GM12878 (cell line): Measurements from ENCODE around the gene SMIM7. TPM values are rescaled to one million over a fixed set of nuclear protein-coding genes. Genes with fewer than 3 reads are reported as not detected.

Source experiments
- ATAC-seq: fragments of 200-7000 bp; cut with Tn5 transposase; 3 replicates; pipeline ENCODE4 v1.9.1; 2020; ENCODE audit warnings: mild to moderate bottlenecking, moderate library complexity
- BruUV-seq: library from RNA; stranded (reverse); fragments of 400-500 nt; replicated peaks from 2 replicates; lab custom pipeline; 2021; lab: Mats Ljungman, UMichigan
- CTCF ChIA-PET: fragments of 300-600 bp; sonication (Branson Sonifier 250); formaldehyde crosslinking; extraction: SDS; loops from one replicate; lab custom pipeline; 2021; ENCODE audit warnings: inconsistent platforms; lab: Yijun Ruan, JAX
- POLR2A ChIA-PET: fragments of 350-600 bp; formaldehyde crosslinking; extraction: SDS; loops from one replicate; lab custom pipeline; 2021; ENCODE audit warnings: inconsistent platforms; lab: Charles Lee
- RAD21 ChIA-PET: fragments of 300-600 bp; sonication (Branson Sonifier 250); formaldehyde crosslinking; loops from one replicate; lab custom pipeline; 2023; ENCODE audit warnings: antibody characterized with exemption; ENCODE audit not compliant: unreplicated experiment; lab: Charles Lee
- SMC1A ChIA-PET: fragments of 300-600 bp; sonication (Branson Sonifier 250); formaldehyde crosslinking; loops from one replicate; lab custom pipeline; 2023; ENCODE audit not compliant: unreplicated experiment, uncharacterized antibody; lab: Charles Lee
- DNase-seq: peaks from one replicate; pipeline ENCODE4 v3.0.0-alpha.2; 2011; ENCODE audit warnings: low read depth, low spot score
- FAIRE-seq: peaks from 3 replicates; lab custom pipeline; 2011; peaks lifted over from hg19 to GRCh38; lab: Jason Lieb, UNC
- H2AFZ ChIP-seq: 2 replicates; pipeline ENCODE4 v1.6.0; 2011; ENCODE audit warnings: low read depth, low read length, control low read depth; ENCODE audit not compliant: control insufficient read depth
- H3K27ac ChIP-seq: 2 replicates; pipeline ENCODE4 v1.5.1; 2011; ENCODE audit warnings: control low read depth; ENCODE audit not compliant: control insufficient read depth, insufficient read depth
- H3K27me3 ChIP-seq, 2 experiments: replicated peaks in 1 of 2; 2 replicates each; pipeline versions ENCODE4 v1.6.0 to v1.6.1; 2011; ENCODE audit warnings: low read length in 1 of 2; ENCODE audit not compliant: control insufficient read depth in 2 of 2, insufficient read depth in 2 of 2
- H3K36me3 ChIP-seq, 2 experiments: 2 replicates each; pipeline ENCODE4 v1.5.1; 2011; ENCODE audit warnings: low read length in 1 of 2; ENCODE audit not compliant: control insufficient read depth in 2 of 2, insufficient read depth in 2 of 2
- H3K4me1 ChIP-seq: 2 replicates; pipeline ENCODE4 v1.6.1; 2011; ENCODE audit warnings: mild to moderate bottlenecking, low read length, moderate library complexity, mixed read lengths; ENCODE audit not compliant: control insufficient read depth, insufficient read depth
- H3K4me2 ChIP-seq: 2 replicates; pipeline ENCODE4 v1.6.0; 2011; ENCODE audit warnings: control low read depth; ENCODE audit not compliant: control insufficient read depth, insufficient read depth
- H3K4me3 ChIP-seq: fragments of 200-600 bp; sonication (generic); 2 replicates; pipeline ENCODE4 v1.5.1; 2016
- H3K79me2 ChIP-seq: 2 replicates; pipeline ENCODE4 v1.6.0; 2011; ENCODE audit warnings: low read length; ENCODE audit not compliant: control insufficient read depth, insufficient read depth
- H3K9ac ChIP-seq: 2 replicates; pipeline ENCODE4 v1.8.0; 2011; ENCODE audit warnings: low read length, control low read depth, mixed read lengths; ENCODE audit not compliant: control insufficient read depth, insufficient read depth
- H3K9me3 ChIP-seq: replicated peaks from 3 replicates; pipeline ENCODE4 v1.5.1; 2011; ENCODE audit warnings: mild to moderate bottlenecking, low read length; ENCODE audit not compliant: control insufficient read depth, insufficient read depth
- H4K20me1 ChIP-seq: 2 replicates; pipeline ENCODE4 v1.6.0; 2011; ENCODE audit not compliant: control insufficient read depth, insufficient read depth
- BACH1 ChIP-seq: fragments of 450-650 bp; IDR thresholded peaks from 2 replicates; pipeline ENCODE4 v1.6.1; 2017; ENCODE audit warnings: mild to moderate bottlenecking, borderline replicate concordance
- HCFC1 ChIP-seq: fragments of 150-350 bp; IDR thresholded peaks from 2 replicates; pipeline ENCODE4 v1.6.1; 2014; ENCODE audit warnings: low read length
- JUNB ChIP-seq: IDR thresholded peaks from 2 replicates; pipeline ENCODE4 v1.6.1; 2016; ENCODE audit warnings: antibody characterized with exemption, mild to moderate bottlenecking
- NFXL1 ChIP-seq: fragments of 450-650 bp; IDR thresholded peaks from 2 replicates; pipeline ENCODE4 v1.6.1; 2017; ENCODE audit warnings: antibody characterized with exemption, mild to moderate bottlenecking, borderline replicate concordance
- POLR2A ChIP-seq: IDR thresholded peaks from 2 replicates; pipeline ENCODE4 v1.6.1; 2011; ENCODE audit warnings: low read depth, mild to moderate bottlenecking, low read length
- SPI1 ChIP-seq: IDR thresholded peaks from 2 replicates; pipeline ENCODE4 v1.6.1; 2011; ENCODE audit warnings: low read depth, mild to moderate bottlenecking, low read length, moderate library complexity, borderline replicate concordance; ENCODE audit not compliant: insufficient read depth
- SUPT20H ChIP-seq: IDR thresholded peaks from 2 replicates; pipeline ENCODE4 v1.6.1; 2011; ENCODE audit warnings: low read depth, mild to moderate bottlenecking, low read length, moderate library complexity, borderline replicate concordance; ENCODE audit not compliant: control insufficient read depth
- ZNF274 ChIP-seq: IDR thresholded peaks from one replicate; pipeline ENCODE4 v1.8.0; 2011; ENCODE audit not compliant: insufficient read length, insufficient read depth
- WGBS: methylation state at CpG from one replicate; pipeline ENCODE4 v1.1.6; 2016; ENCODE audit warnings: low lambda C conversion rate; ENCODE audit not compliant: insufficient replicate concordance, insufficient coverage; ENCODE audit errors: missing lambda C conversion rate; 5-methylcytosine and 5-hydroxymethylcytosine counted together
- in situ Hi-C: fragments of 300-500 bp; cut with MboI; formaldehyde crosslinking; loops from 9 replicates; pipeline ENCODE4 v1.14.3; 2018; ENCODE audit warnings: mixed read lengths
- intact Hi-C: fragments of 100-400 bp; cut with micrococcal nuclease; formaldehyde crosslinking; loops from one replicate; pipeline ENCODE4 v1.14.2; 2022; ENCODE audit not compliant: unreplicated experiment
- polyA plus RNA-seq, 11 experiments: library from polyadenylated mRNA; depleted of rRNA in 4 of 11; unstranded in 6 of 11; stranded (reverse) in 5 of 11; fragments of >200 nt; fragmentation: Nextera tagmentation in 4 of 11; fragmentation: Illumina TruSeq in 1 of 11; extraction: Ambion mirVana in 4 of 11; extraction: Trizol in 1 of 11; gene quantifications; 1 replicate in 1 of 11; 2 replicates in 10 of 11; pipeline versions ENCODE4 v1.2.1 to v1.2.3, GENCODE V29; 2011 to 2016; ENCODE audit warnings: inconsistent platforms in 2 of 11, missing spikeins in 2 of 11, low read depth in 1 of 11
- total RNA-seq, 4 experiments: library from RNA; depleted of rRNA in 3 of 4; stranded (reverse); fragments of >200 nt in 3 of 4; fragmentation: Illumina TruSeq in 1 of 4; extraction: Trizol in 1 of 4; gene quantifications; 2 replicates each; pipeline versions ENCODE4 v1.2.1 to v1.2.3, GENCODE V29; 2013 to 2021

Gene SMIM7
- total and polyA plus RNA-seq, 10 of the 15 experiments (the other 5 are each of a cell fraction or from before 2014, with no cell fraction given), result 45.7 to 170 (median 70.8) TPM

GRCh38 chr19:16607819-16608218 lies 52.1 kb downstream of the SMIM7 start:
- no TSS peak for BruUV-seq
- no peak overlapping the region for H2AFZ ChIP-seq
- peaks cover 94% of the 10 kb centered on the region for H3K79me2 ChIP-seq
- ChIA-PET POLR2A (interaction anchor here (0.9 to 2.5 kb wide), 6 partner anchors 10 to 59 kb away, joined by 3 to 11 read pairs (median 4); no protein-coding TSS in a partner anchor), SMC1A (interaction anchor here (1.1 to 3.4 kb wide), 5 partner anchors 10 to 23 kb away, joined by 4 to 14 read pairs (median 7); no protein-coding TSS in a partner anchor), CTCF (interaction anchor here (0.9 kb wide), 2 partner anchors 16 to 208 kb away, joined by 3 to 4 read pairs; no protein-coding TSS in a partner anchor), RAD21 (interaction anchor here (3.0 kb wide), 1 partner anchor 10 kb away, joined by 12 read pairs; no protein-coding TSS in a partner anchor)
- intact Hi-C loops, result no loop called here
- no peaks in the 10 kb centered on the region for H3K9me3 ChIP-seq
- in situ Hi-C loops, result no loop called here
- 86% methylated on average over 12 of the region's 12 CpGs for WGBS
- peaks cover 0 to 14% of the 10 kb centered on the region in 2 experiments; a peak in 2 of 4 replicates for H3K36me3 ChIP-seq
- no peak overlapping the region for H3K4me3 ChIP-seq
- no peak overlapping the region for H3K4me2 ChIP-seq
- H3K4me1 ChIP-seq, result peaks cover 43% of the 10 kb centered on the region
- ATAC-seq (no peak), DNase-seq (no peak), FAIRE-seq (no peak)
- H3K9ac ChIP-seq, result no peak overlapping the region
- peaks cover 15% of the 10 kb centered on the region; the same call in 1 of the 2 replicates for H4K20me1 ChIP-seq
- no peak for TF ChIP-seq NFXL1
- TF ChIP-seq SPI1, result no peak
- TF ChIP-seq JUNB, result no peak
- TF ChIP-seq HCFC1, result no peak
- no peak for TF ChIP-seq ZNF274
- no peak for TF ChIP-seq BACH1
- TF ChIP-seq SUPT20H, result no peak
- TF ChIP-seq POLR2A, result no peak
- no peak overlapping the region for H3K27ac ChIP-seq
- H3K27me3 ChIP-seq, result no peaks in the 10 kb centered on the region
